ENCODE measurements around the gene CCDC88A. TPM values are rescaled to one million over a fixed set of nuclear protein-coding genes. Genes with fewer than 3 reads are reported as not detected.
"Not testable (repeated sequence)": the region's sequence is repeated elsewhere in the genome, so short reads cannot be mapped to it uniquely, and the experiment has no call there.

CCDC88A gene
- total RNA-seq, 1 experiment from 2014 or later: 84.5 TPM

DNA sequence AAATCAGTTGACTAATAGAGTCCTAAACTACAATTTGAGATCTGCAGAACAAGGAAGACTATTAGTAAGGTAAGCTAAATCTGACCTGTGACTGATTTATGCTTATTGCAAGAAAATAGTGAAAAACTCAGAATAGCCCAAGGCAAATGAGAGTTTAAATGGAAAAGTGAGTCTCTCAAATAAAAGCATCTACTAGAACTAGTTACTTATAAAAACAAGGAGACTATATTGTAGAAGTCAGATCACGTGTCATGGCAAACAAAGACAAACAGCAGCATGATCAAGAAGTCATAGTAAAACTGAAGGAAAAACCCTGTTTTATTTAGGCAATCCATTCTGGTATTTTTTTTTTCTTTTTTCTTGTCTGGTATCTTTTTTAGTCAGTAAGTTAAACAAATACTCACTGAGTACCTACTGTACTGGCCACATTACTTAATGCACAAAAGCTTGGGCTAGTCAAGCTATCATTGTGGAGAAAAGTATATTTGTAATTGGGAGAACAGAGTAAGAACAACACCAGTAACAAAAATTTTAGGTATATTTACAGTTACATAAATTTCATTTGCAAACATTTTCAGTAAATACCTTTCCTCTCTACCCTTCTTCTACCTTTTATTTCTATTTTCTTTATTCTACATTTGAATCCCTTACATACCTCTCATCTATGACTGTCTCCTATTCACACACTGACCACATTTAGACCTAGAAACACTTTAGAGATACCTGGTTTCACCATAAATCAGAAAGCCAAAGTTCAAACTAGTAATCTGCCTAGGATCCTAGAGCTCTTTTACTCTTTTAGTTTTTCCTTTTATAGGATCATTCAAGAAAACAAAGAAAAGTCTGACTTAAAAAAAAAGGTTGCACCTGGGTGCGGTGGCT is 23.7 kb downstream of the CCDC88A start:
- TF ChIP-seq, protein P1, sequence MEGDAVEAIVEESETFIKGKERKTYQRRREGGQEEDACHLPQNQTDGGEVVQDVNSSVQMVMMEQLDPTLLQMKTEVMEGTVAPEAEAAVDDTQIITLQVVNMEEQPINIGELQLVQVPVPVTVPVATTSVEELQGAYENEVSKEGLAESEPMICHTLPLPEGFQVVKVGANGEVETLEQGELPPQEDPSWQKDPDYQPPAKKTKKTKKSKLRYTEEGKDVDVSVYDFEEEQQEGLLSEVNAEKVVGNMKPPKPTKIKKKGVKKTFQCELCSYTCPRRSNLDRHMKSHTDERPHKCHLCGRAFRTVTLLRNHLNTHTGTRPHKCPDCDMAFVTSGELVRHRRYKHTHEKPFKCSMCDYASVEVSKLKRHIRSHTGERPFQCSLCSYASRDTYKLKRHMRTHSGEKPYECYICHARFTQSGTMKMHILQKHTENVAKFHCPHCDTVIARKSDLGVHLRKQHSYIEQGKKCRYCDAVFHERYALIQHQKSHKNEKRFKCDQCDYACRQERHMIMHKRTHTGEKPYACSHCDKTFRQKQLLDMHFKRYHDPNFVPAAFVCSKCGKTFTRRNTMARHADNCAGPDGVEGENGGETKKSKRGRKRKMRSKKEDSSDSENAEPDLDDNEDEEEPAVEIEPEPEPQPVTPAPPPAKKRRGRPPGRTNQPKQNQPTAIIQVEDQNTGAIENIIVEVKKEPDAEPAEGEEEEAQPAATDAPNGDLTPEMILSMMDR (conservative IDR thresholded peaks at IDR 0.05; ENCODE audit: low read depth, low read length): no peak
- no peak for TF ChIP-seq EZH2 (IDR thresholded peaks at IDR 0.05; ENCODE audit: borderline replicate concordance, low read depth, low read length, poor library complexity, severe bottlenecking)
- Histone ChIP-seq H3K4me3 (ENCODE audit: low read depth, low read length, poor library complexity, severe bottlenecking) (no peak overlapping the region), H3K4me1 (ENCODE audit: insufficient read depth, low read length, poor library complexity, severe bottlenecking) (no peaks in the 10 kb centered on the region), H3K27me3 (replicated peaks; ENCODE audit: insufficient read depth, low read depth, low read length, poor library complexity) (no peaks in the 10 kb centered on the region), H3K9me3 (ENCODE audit: low read depth, low read length, poor library complexity, severe bottlenecking) (peaks cover 8% of the 10 kb centered on the region), H3K36me3 (ENCODE audit: insufficient read depth, low read length, poor library complexity, severe bottlenecking) (no peaks in the 10 kb centered on the region), H3K27ac (ENCODE audit: low read depth, low read length, poor library complexity, severe bottlenecking) (no peak overlapping the region)
- no TSS peak for BruUV-seq (replicated peaks)
- ChIA-PET POLR2A (ENCODE audit: low non-redundant PET) (no interaction called here), CTCF (no interaction called here)
- DNase-seq (ENCODE audit: low spot score): no peak
- intact Hi-C loops (cut with micrococcal nuclease; ENCODE audit: unreplicated experiment): no loop called here

DNA sequence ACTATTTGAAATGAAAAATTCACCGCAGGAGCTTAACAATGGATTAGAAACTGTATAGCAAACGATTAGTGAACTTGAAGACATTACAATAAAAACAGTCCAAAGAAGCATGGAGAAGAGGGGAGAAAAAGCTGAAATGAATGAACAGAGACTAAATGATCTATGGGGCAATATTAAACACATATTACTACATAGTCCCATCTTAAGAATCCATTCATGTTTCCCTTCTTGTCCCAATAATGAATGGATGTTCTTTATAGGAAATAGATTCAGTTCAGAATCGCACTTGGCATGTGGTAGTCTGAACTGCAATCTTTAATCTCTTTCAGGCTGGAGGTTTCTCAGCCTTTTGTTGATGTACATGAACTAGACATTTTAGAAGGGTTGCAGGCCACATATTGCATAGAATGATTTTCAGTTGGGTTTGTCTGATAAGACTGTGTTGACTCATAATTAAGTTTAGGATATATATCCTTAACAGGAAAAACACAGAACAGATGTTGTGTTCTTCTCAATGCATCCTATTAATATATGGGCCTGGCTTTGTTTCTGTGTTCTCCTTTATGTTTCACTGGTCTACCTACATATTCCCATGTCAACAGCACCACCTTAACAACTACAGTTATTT is 27.9 kb downstream of the CCDC88A start:
- Histone ChIP-seq H3K4me3 (ENCODE audit: low read depth, low read length, poor library complexity, severe bottlenecking) (no peak overlapping the region), H3K4me1 (ENCODE audit: insufficient read depth, low read length, poor library complexity, severe bottlenecking) (no peaks in the 10 kb centered on the region), H3K9me3 (ENCODE audit: low read depth, low read length, poor library complexity, severe bottlenecking) (peaks cover 8% of the 10 kb centered on the region), H3K27me3 (replicated peaks; ENCODE audit: insufficient read depth, low read depth, low read length, poor library complexity) (no peaks in the 10 kb centered on the region), H3K27ac (ENCODE audit: low read depth, low read length, poor library complexity, severe bottlenecking) (no peak overlapping the region), H3K36me3 (ENCODE audit: insufficient read depth, low read length, poor library complexity, severe bottlenecking) (no peaks in the 10 kb centered on the region)
- no TSS peak for BruUV-seq (replicated peaks)
- TF ChIP-seq, protein P1 (conservative IDR thresholded peaks at IDR 0.05; ENCODE audit: low read depth, low read length): no peak
- no peak for TF ChIP-seq EZH2 (IDR thresholded peaks at IDR 0.05; ENCODE audit: borderline replicate concordance, low read depth, low read length, poor library complexity, severe bottlenecking)
- intact Hi-C loops (cut with micrococcal nuclease; ENCODE audit: unreplicated experiment): no loop called here
- DNase-seq (ENCODE audit: low spot score): no peak
- POLR2A ChIA-PET (ENCODE audit: low non-redundant PET): no interaction called here
- CTCF ChIA-PET: no interaction called here

DNA sequence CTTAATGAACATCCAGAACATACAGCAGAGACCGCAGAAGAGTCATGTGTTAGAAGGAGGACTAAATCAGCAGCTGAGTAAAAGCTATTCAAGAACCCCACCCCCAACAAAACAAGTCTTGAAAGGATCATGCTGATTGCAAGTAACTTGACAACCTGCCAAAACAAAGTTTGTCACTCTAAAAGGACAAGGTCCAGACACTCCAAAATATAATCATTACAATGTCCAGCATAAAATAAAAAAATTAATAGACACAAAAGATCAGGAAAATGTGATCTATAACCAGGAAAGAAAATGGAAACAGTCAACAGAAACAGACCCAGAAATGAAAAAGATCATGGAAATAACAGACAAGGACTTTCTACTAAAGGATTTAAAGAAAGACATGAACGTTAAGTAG is 28.5 kb downstream of the CCDC88A start:
- POLR2A ChIA-PET (ENCODE audit: low non-redundant PET): no interaction called here
- Histone ChIP-seq H3K27me3 (replicated peaks; ENCODE audit: insufficient read depth, low read depth, low read length, poor library complexity) (no peaks in the 10 kb centered on the region), H3K27ac (ENCODE audit: low read depth, low read length, poor library complexity, severe bottlenecking) (no peak overlapping the region), H3K4me1 (ENCODE audit: insufficient read depth, low read length, poor library complexity, severe bottlenecking) (no peaks in the 10 kb centered on the region), H3K4me3 (ENCODE audit: low read depth, low read length, poor library complexity, severe bottlenecking) (no peak overlapping the region), H3K36me3 (ENCODE audit: insufficient read depth, low read length, poor library complexity, severe bottlenecking) (no peaks in the 10 kb centered on the region), H3K9me3 (ENCODE audit: low read depth, low read length, poor library complexity, severe bottlenecking) (peaks cover 8% of the 10 kb centered on the region)
- BruUV-seq (replicated peaks): no TSS peak
- TF ChIP-seq EZH2 (IDR thresholded peaks at IDR 0.05; ENCODE audit: borderline replicate concordance, low read depth, low read length, poor library complexity, severe bottlenecking): no peak
- TF ChIP-seq, protein P1 (conservative IDR thresholded peaks at IDR 0.05; ENCODE audit: low read depth, low read length): no peak
- intact Hi-C loops (cut with micrococcal nuclease; ENCODE audit: unreplicated experiment): no loop called here
- CTCF ChIA-PET: no interaction called here
- no peak for DNase-seq (ENCODE audit: low spot score)

DNA sequence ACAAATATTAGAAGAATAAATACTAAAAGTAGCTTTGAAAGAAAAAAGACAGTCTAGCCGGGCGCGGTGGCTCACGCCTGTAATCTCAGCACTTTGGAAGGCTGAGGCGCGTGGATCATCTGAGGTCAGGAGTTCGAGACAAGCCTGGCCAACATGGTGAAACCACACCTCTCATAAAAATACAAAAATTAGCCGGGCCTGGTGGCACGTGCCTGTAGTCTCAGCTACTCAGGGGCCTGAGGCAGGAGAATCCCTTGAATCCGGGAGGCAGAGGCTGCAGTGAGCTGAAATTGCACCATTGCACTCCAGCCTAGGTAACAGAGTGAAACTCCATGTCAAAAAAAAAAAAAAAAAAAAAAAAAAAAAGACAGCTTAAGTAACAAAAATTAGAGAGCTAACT is 34.1 kb downstream of the CCDC88A start:
- DNase-seq (ENCODE audit: low spot score); H3K4me1 ChIP-seq (ENCODE audit: insufficient read depth, low read length, poor library complexity, severe bottlenecking); CTCF ChIA-PET; H3K27me3 ChIP-seq (replicated peaks; ENCODE audit: insufficient read depth, low read depth, low read length, poor library complexity); POLR2A ChIA-PET (ENCODE audit: low non-redundant PET); H3K4me3 ChIP-seq (ENCODE audit: low read depth, low read length, poor library complexity, severe bottlenecking); H3K36me3 ChIP-seq (ENCODE audit: insufficient read depth, low read length, poor library complexity, severe bottlenecking); BruUV-seq (replicated peaks); H3K9me3 ChIP-seq (ENCODE audit: low read depth, low read length, poor library complexity, severe bottlenecking); H3K27ac ChIP-seq (ENCODE audit: low read depth, low read length, poor library complexity, severe bottlenecking); intact Hi-C loops (cut with micrococcal nuclease; ENCODE audit: unreplicated experiment): not testable (repeated sequence)

Measured in A673 (cell line).